Immature natural killer cell (primary cell): ENCODE measurements around the gene AGTPBP1. TPM values are rescaled to one million over a fixed set of nuclear protein-coding genes. Genes with fewer than 3 reads are reported as not detected.

Experiments
- DNase-seq, 3 donors: peaks; one replicate each; pipeline ENCODE4 v3.0.0; 2022; ENCODE audit warnings: mixed read lengths in 1 of 3
- H3K27ac Mint-ChIP-seq, 6 donors: one replicate each; pipeline ENCODE4 v1.8.0; 2020; ENCODE audit warnings: mixed read lengths in 6 of 6, mild to moderate bottlenecking in 5 of 6, inconsistent platforms in 4 of 6, moderate library complexity in 3 of 6
- H3K27me3 Mint-ChIP-seq, 3 donors: one replicate each; pipeline ENCODE4 v1.8.0; 2020 to 2021; ENCODE audit warnings: low read depth in 3 of 3, mild to moderate bottlenecking in 3 of 3, mixed read lengths in 3 of 3, moderate library complexity in 3 of 3, inconsistent platforms in 1 of 3
- H3K36me3 Mint-ChIP-seq, 3 donors: one replicate each; pipeline ENCODE4 v1.8.0; 2020; ENCODE audit warnings: mixed read lengths in 3 of 3, inconsistent platforms in 2 of 3, mild to moderate bottlenecking in 2 of 3
- H3K4me1 Mint-ChIP-seq, 2 donors: one replicate each; pipeline ENCODE4 v1.8.0; 2020; ENCODE audit warnings: inconsistent platforms in 2 of 2, mild to moderate bottlenecking in 2 of 2, mixed read lengths in 2 of 2, moderate library complexity in 1 of 2
- H3K4me3 Mint-ChIP-seq, 5 donors: one replicate each; pipeline ENCODE4 v1.8.0; 2020; ENCODE audit warnings: mild to moderate bottlenecking in 5 of 5, mixed read lengths in 5 of 5, inconsistent platforms in 3 of 5, moderate library complexity in 3 of 5
- H3K9me3 Mint-ChIP-seq, 6 donors: one replicate each; pipeline ENCODE4 v1.8.0; 2020; ENCODE audit warnings: mild to moderate bottlenecking in 6 of 6, mixed read lengths in 6 of 6, inconsistent platforms in 4 of 6, moderate library complexity in 3 of 6
- polyA plus RNA-seq, 3 donors: library from polyadenylated mRNA; unstranded; fragments of 300-500 nt; fragmentation: Illumina TruSeq; gene quantifications; one replicate each; pipeline ENCODE4 v1.2.3, GENCODE V29; 2021

Gene AGTPBP1
- polyA plus RNA-seq, 3 donors from 2014 or later, result 48.6 to 58.5 (median 55.2) TPM

GRCh38 chr9:85536514-85536913 lies 205.2 kb downstream of the AGTPBP1 start:
- H3K9me3 Mint-ChIP-seq, result no peaks in the 10 kb centered on the region
- no peaks in the 10 kb centered on the region for H3K27me3 Mint-ChIP-seq
- H3K4me1 Mint-ChIP-seq, result no peaks in the 10 kb centered on the region
- no peak overlapping the region for H3K27ac Mint-ChIP-seq
- peaks cover 0 to 5% (median 0%) of the 10 kb centered on the region in 3 donors for H3K36me3 Mint-ChIP-seq
- no peak overlapping the region for H3K4me3 Mint-ChIP-seq
- DNase-seq, result no peak

GRCh38 chr9:85536076-85536475 lies 205.7 kb downstream of the AGTPBP1 start:
- no peaks in the 10 kb centered on the region for H3K4me1 Mint-ChIP-seq
- H3K36me3 Mint-ChIP-seq, result peaks cover 0 to 5% (median 0%) of the 10 kb centered on the region in 3 donors
- H3K9me3 Mint-ChIP-seq, result no peaks in the 10 kb centered on the region
- H3K4me3 Mint-ChIP-seq, result no peak overlapping the region
- DNase-seq, result no peak
- H3K27ac Mint-ChIP-seq, result no peak overlapping the region
- no peaks in the 10 kb centered on the region for H3K27me3 Mint-ChIP-seq

GRCh38 chr9:85534340-85534739 lies 207.4 kb downstream of the AGTPBP1 start:
- Mint-ChIP-seq H3K4me1 (no peaks in the 10 kb centered on the region), H3K27ac (no peak overlapping the region), H3K9me3 (no peaks in the 10 kb centered on the region), H3K36me3 (peaks cover 0 to 5% (median 0%) of the 10 kb centered on the region in 3 donors), H3K4me3 (no peak overlapping the region), H3K27me3 (no peaks in the 10 kb centered on the region)
- DNase-seq, result no peak

GRCh38 chr9:85533538-85533937 lies 208.2 kb downstream of the AGTPBP1 start:
- DNase-seq, result no peak
- Mint-ChIP-seq H3K4me3 (no peak overlapping the region), H3K27ac (no peak overlapping the region), H3K27me3 (no peaks in the 10 kb centered on the region), H3K36me3 (peaks cover 0 to 5% (median 0%) of the 10 kb centered on the region in 3 donors), H3K4me1 (no peaks in the 10 kb centered on the region), H3K9me3 (peaks cover 0 to 3% (median 0%) of the 10 kb centered on the region in 6 donors)

GRCh38 chr9:85530721-85531120 lies 211.0 kb downstream of the AGTPBP1 start:
- Mint-ChIP-seq H3K4me1 (peaks cover 9 to 13% of the 10 kb centered on the region in 2 donors), H3K27ac (no peak overlapping the region), H3K27me3 (peaks cover 0 to 2% (median 0%) of the 10 kb centered on the region in 3 donors), H3K36me3 (peaks cover 0 to 5% (median 0%) of the 10 kb centered on the region in 3 donors), H3K4me3 (no peak overlapping the region), H3K9me3 (peaks cover 0 to 3% (median 0%) of the 10 kb centered on the region in 6 donors)
- DNase-seq, result no peak

- peaks cover 0 to 3% (median 0%) of the 10 kb centered on the region in 6 donors for H3K9me3 Mint-ChIP-seq
- peaks cover 4 to 10% (median 7%) of the 10 kb centered on the region in 3 donors for H3K27me3 Mint-ChIP-seq
- DNase-seq, result no peak
- H3K4me3 Mint-ChIP-seq, result no peak overlapping the region
- peaks cover 25 to 34% of the 10 kb centered on the region in 2 donors for H3K4me1 Mint-ChIP-seq
- H3K27ac Mint-ChIP-seq, result no peak overlapping the region
- peaks cover 0 to 5% (median 0%) of the 10 kb centered on the region in 3 donors for H3K36me3 Mint-ChIP-seq
Observed at GRCh38 chr9:85528607-85529006, 213.1 kb downstream of the AGTPBP1 start.

GRCh38 chr9:85528142-85528541 lies 213.6 kb downstream of the AGTPBP1 start:
- Mint-ChIP-seq H3K4me3 (no peak overlapping the region), H3K4me1 (peaks cover 27 to 39% of the 10 kb centered on the region in 2 donors), H3K27me3 (peaks cover 4 to 13% (median 7%) of the 10 kb centered on the region in 3 donors), H3K27ac (no peak overlapping the region), H3K36me3 (peaks cover 0 to 5% (median 0%) of the 10 kb centered on the region in 3 donors), H3K9me3 (peaks cover 0 to 3% (median 0%) of the 10 kb centered on the region in 6 donors)
- DNase-seq, result no peak

- peaks cover 4 to 14% (median 7%) of the 10 kb centered on the region in 3 donors for H3K27me3 Mint-ChIP-seq
- peaks cover 0 to 4% (median 0%) of the 10 kb centered on the region in 3 donors for H3K36me3 Mint-ChIP-seq
- H3K4me1 Mint-ChIP-seq, result peaks cover 33 to 46% of the 10 kb centered on the region in 2 donors
- H3K27ac Mint-ChIP-seq, result no peak overlapping the region
- H3K4me3 Mint-ChIP-seq, result no peak overlapping the region
- no peak for DNase-seq
- H3K9me3 Mint-ChIP-seq, result peaks cover 0 to 3% (median 0%) of the 10 kb centered on the region in 6 donors
Observed at GRCh38 chr9:85527331-85528020, 214.3 kb downstream of the AGTPBP1 start.

- H3K27me3 Mint-ChIP-seq, result peaks cover 6 to 26% (median 7%) of the 10 kb centered on the region in 3 donors
- H3K9me3 Mint-ChIP-seq, result peaks cover 0 to 3% (median 0%) of the 10 kb centered on the region in 6 donors
- DNase-seq, result no peak
- H3K27ac Mint-ChIP-seq, result no peak overlapping the region
- peak overlapping the region in 2 of 5 donors; percentile 1 to 40 for H3K4me3 Mint-ChIP-seq
- no peaks in the 10 kb centered on the region for H3K36me3 Mint-ChIP-seq
- H3K4me1 Mint-ChIP-seq, result peaks cover 38 to 52% of the 10 kb centered on the region in 2 donors
Observed at GRCh38 chr9:85524531-85524930, 217.2 kb downstream of the AGTPBP1 start.

GRCh38 chr9:85523202-85523601 lies 218.6 kb downstream of the AGTPBP1 start:
- no peaks in the 10 kb centered on the region for H3K9me3 Mint-ChIP-seq
- H3K27ac Mint-ChIP-seq, result no peak overlapping the region
- peak overlapping the region in 4 of 5 donors; percentile 78 to 88 (median 83) for H3K4me3 Mint-ChIP-seq
- H3K27me3 Mint-ChIP-seq, result peaks cover 6 to 28% (median 7%) of the 10 kb centered on the region in 3 donors
- H3K4me1 Mint-ChIP-seq, result peaks cover 38 to 52% of the 10 kb centered on the region in 2 donors
- H3K36me3 Mint-ChIP-seq, result no peaks in the 10 kb centered on the region
- DNase-seq, result no peak

GRCh38 chr9:85522459-85523092 lies 219.2 kb downstream of the AGTPBP1 start:
- peak overlapping the region; percentile 78 to 88 (median 80) for H3K4me3 Mint-ChIP-seq
- peak; percentile 28 to 36 (median 31) for DNase-seq
- no peaks in the 10 kb centered on the region for H3K36me3 Mint-ChIP-seq
- H3K27me3 Mint-ChIP-seq, result peaks cover 4 to 31% (median 7%) of the 10 kb centered on the region in 3 donors
- no peak overlapping the region for H3K27ac Mint-ChIP-seq
- no peaks in the 10 kb centered on the region for H3K9me3 Mint-ChIP-seq
- peaks cover 38 to 52% of the 10 kb centered on the region in 2 donors for H3K4me1 Mint-ChIP-seq

- peaks cover 38 to 47% of the 10 kb centered on the region in 2 donors for H3K4me1 Mint-ChIP-seq
- H3K36me3 Mint-ChIP-seq, result no peaks in the 10 kb centered on the region
- H3K4me3 Mint-ChIP-seq, result peak overlapping the region; percentile 26 to 88 (median 78)
- H3K27ac Mint-ChIP-seq, result no peak overlapping the region
- no peak for DNase-seq
- no peaks in the 10 kb centered on the region for H3K9me3 Mint-ChIP-seq
- peaks cover 4 to 31% (median 7%) of the 10 kb centered on the region in 3 donors for H3K27me3 Mint-ChIP-seq
Observed at GRCh38 chr9:85521371-85522197, 220.2 kb downstream of the AGTPBP1 start.

GRCh38 chr9:85516976-85517637 lies 224.6 kb downstream of the AGTPBP1 start:
- Mint-ChIP-seq H3K27ac (no peak overlapping the region), H3K27me3 (peaks cover 2 to 21% (median 3%) of the 10 kb centered on the region in 3 donors), H3K9me3 (no peaks in the 10 kb centered on the region), H3K4me1 (peaks cover under 1 to 2% of the 10 kb centered on the region in 2 donors), H3K4me3 (no peak overlapping the region), H3K36me3 (peaks cover 0 to 4% (median 0%) of the 10 kb centered on the region in 3 donors)
- no peak for DNase-seq
